ENCODE data around the gene RREB1. TPM values are rescaled to one million over a fixed set of nuclear protein-coding genes. Genes with fewer than 3 reads are reported as not detected.

The RREB1 gene
- total RNA-seq, 1 donor from 2014 or later: 13.2 TPM

- DNase-seq (ENCODE audit: low spot score): no peak
Observed at GRCh38 chr6:7164536-7165001, 56.8 kb downstream of the RREB1 start.

- DNase-seq (ENCODE audit: low spot score): no peak
Observed at GRCh38 chr6:7165002-7165889, 57.5 kb downstream of the RREB1 start.

- no peak for DNase-seq (ENCODE audit: low spot score)
Observed at GRCh38 chr6:7165890-7166267, 58.1 kb downstream of the RREB1 start.

GRCh38 chr6:7166410-7167293, 58.9 kb downstream of the RREB1 start:
- DNase-seq (ENCODE audit: low spot score): no peak

GRCh38 chr6:7169296-7169721, 61.5 kb downstream of the RREB1 start:
- DNase-seq (ENCODE audit: low spot score): no peak

- no peak for DNase-seq (ENCODE audit: low spot score)
Observed at GRCh38 chr6:7170117-7170732, 62.5 kb downstream of the RREB1 start.

- no peak for DNase-seq (ENCODE audit: low spot score)
Observed at GRCh38 chr6:7171119-7171518, 63.4 kb downstream of the RREB1 start.

GRCh38 chr6:7171733-7172132, 64.0 kb downstream of the RREB1 start:
- no peak for DNase-seq (ENCODE audit: low spot score)

GRCh38 chr6:7172649-7173048, 64.9 kb downstream of the RREB1 start:
- DNase-seq (ENCODE audit: low spot score): no peak

- no peak for DNase-seq (ENCODE audit: low spot score)
Observed at GRCh38 chr6:7173843-7174503, 66.2 kb downstream of the RREB1 start.

GRCh38 chr6:7175462-7175861, 67.7 kb downstream of the RREB1 start:
- no peak for DNase-seq (ENCODE audit: low spot score)

GRCh38 chr6:7176208-7176607, 68.4 kb downstream of the RREB1 start:
- no peak for DNase-seq (ENCODE audit: low spot score)

- DNase-seq (ENCODE audit: low spot score): no peak
Observed at GRCh38 chr6:7178280-7178679, 70.5 kb downstream of the RREB1 start.

- no peak for DNase-seq (ENCODE audit: low spot score)
Observed at GRCh38 chr6:7180751-7181150, 73.0 kb downstream of the RREB1 start.

GRCh38 chr6:7183707-7184106, 75.9 kb downstream of the RREB1 start:
- DNase-seq (ENCODE audit: low spot score): no peak

GRCh38 chr6:7184502-7184901, 76.7 kb downstream of the RREB1 start:
- no peak for DNase-seq (ENCODE audit: low spot score)

GRCh38 chr6:7185561-7185960, 77.8 kb downstream of the RREB1 start:
- DNase-seq (ENCODE audit: low spot score): no peak

GRCh38 chr6:7188492-7188891, 80.7 kb downstream of the RREB1 start:
- DNase-seq (ENCODE audit: low spot score): peak; percentile 35

GRCh38 chr6:7189101-7189758, 81.5 kb downstream of the RREB1 start:
- no peak for DNase-seq (ENCODE audit: low spot score)

- DNase-seq (ENCODE audit: low spot score): no peak
Observed at GRCh38 chr6:7190791-7191190, 83.0 kb downstream of the RREB1 start.

- no peak for DNase-seq (ENCODE audit: low spot score)
Observed at GRCh38 chr6:7193122-7193521, 85.4 kb downstream of the RREB1 start.
